Neural progenitor cell (in vitro differentiated cells): ENCODE data around the gene ISLR.

Experiments used
- EZH2 ChIP-seq: fragments of 200-600 bp; sonication (generic); IDR thresholded peaks from 2 replicates; pipeline ENCODE4 v1.6.1; 2017; ENCODE audit warnings: antibody characterized with exemption, mild to moderate bottlenecking, moderate library complexity
- EZH2phosphoT487 ChIP-seq: fragments of 200-600 bp; sonication (generic); IDR thresholded peaks from 2 replicates; pipeline ENCODE4 v1.6.1; 2017; ENCODE audit warnings: antibody characterized with exemption
- TF ChIP-seq, protein P1 (sequence below): fragments of 200-600 bp; sonication (generic); IDR thresholded peaks from 2 replicates; pipeline ENCODE4 v1.5.1; 2017; ENCODE audit warnings: antibody characterized with exemption, mild to moderate bottlenecking

DNA sequence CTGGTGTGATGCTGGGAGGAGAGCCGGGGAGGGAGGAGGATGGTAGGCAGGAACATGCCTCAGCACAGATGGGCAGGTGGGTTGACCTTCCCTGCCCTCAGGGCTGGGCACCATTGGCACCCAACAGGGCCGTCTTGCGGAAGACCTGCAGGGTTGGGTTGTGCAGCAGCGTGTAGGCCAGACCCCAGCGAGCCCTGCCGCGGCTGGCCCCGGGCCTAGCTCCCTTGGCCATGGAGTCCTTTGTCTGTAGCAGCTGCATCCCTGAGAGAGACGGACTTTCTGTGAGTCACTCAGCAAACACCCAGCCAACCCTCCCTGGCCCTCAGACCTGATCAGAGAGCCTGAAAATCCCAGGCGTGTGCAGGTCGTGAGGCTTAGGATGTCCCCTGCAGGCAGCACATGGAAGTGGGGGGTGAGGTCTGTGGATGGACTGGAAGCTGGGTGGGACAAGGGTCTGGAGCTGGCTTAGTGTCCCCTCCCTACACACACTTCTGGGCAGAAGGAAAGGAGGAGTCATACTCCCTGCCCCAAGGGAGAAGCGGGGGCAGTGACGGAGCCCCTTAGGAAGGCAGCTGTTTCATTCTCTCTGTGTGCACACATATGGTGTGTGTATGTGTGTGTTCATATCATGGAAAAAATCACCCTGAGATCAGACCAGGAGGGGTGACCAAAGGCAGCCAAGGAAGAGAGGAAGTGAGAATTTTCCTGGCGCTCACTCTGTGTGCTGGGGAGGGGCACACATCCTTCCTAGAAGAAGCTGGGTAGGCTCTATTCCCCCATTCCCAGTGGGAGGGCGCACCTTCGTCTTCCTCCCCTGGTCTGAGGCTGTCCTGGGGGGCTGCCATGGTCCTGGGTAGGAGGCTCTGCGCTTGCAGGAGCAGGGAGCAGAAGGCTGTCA, 6.7 kb downstream of the ISLR start:
- TF ChIP-seq, protein P1, sequence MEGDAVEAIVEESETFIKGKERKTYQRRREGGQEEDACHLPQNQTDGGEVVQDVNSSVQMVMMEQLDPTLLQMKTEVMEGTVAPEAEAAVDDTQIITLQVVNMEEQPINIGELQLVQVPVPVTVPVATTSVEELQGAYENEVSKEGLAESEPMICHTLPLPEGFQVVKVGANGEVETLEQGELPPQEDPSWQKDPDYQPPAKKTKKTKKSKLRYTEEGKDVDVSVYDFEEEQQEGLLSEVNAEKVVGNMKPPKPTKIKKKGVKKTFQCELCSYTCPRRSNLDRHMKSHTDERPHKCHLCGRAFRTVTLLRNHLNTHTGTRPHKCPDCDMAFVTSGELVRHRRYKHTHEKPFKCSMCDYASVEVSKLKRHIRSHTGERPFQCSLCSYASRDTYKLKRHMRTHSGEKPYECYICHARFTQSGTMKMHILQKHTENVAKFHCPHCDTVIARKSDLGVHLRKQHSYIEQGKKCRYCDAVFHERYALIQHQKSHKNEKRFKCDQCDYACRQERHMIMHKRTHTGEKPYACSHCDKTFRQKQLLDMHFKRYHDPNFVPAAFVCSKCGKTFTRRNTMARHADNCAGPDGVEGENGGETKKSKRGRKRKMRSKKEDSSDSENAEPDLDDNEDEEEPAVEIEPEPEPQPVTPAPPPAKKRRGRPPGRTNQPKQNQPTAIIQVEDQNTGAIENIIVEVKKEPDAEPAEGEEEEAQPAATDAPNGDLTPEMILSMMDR: no peak
- no peak for TF ChIP-seq EZH2
- no peak for TF ChIP-seq EZH2phosphoT487
